HAP-1 (cell line): ENCODE results near the gene AATF.

Experiments
- DNase-seq, 2 experiments: peaks; one replicate each; pipeline ENCODE4 v3.0.0-alpha.2; 2016 to 2020; ENCODE audit warnings: low spot score in 2 of 2
- H3K27me3 ChIP-seq: fragments of 250-450 bp; sonication (Bioruptor Pico); 2 replicates; pipeline ENCODE4 v1.5.1; 2020; ENCODE audit warnings: low read depth, mild to moderate bottlenecking, moderate library complexity
- H3K36me3 ChIP-seq: fragments of 250-450 bp; sonication (Bioruptor Pico); replicated peaks from 2 replicates; pipeline ENCODE4 v1.5.1; 2020; ENCODE audit warnings: mild to moderate bottlenecking
- H3K4me1 ChIP-seq: fragments of 250-450 bp; sonication (Bioruptor Pico); 2 replicates; pipeline ENCODE4 v1.5.1; 2020; ENCODE audit warnings: mild to moderate bottlenecking
- H3K4me3 ChIP-seq: fragments of 250-450 bp; sonication (Bioruptor Pico); 2 replicates; pipeline ENCODE4 v1.5.1; 2020; ENCODE audit warnings: mild to moderate bottlenecking, moderate library complexity
- H3K9me3 ChIP-seq: fragments of 250-450 bp; sonication (Bioruptor Pico); 2 replicates; pipeline ENCODE4 v1.5.1; 2020; ENCODE audit warnings: mild to moderate bottlenecking, moderate library complexity
- in situ Hi-C: fragments of 300-500 bp; cut with MboI; formaldehyde crosslinking; loops from 3 replicates; pipeline ENCODE4 v1.14.3; 2020; ENCODE audit warnings: low sequenced_read_pairs, inconsistent platforms, mixed read lengths

The AATF gene, protein sequence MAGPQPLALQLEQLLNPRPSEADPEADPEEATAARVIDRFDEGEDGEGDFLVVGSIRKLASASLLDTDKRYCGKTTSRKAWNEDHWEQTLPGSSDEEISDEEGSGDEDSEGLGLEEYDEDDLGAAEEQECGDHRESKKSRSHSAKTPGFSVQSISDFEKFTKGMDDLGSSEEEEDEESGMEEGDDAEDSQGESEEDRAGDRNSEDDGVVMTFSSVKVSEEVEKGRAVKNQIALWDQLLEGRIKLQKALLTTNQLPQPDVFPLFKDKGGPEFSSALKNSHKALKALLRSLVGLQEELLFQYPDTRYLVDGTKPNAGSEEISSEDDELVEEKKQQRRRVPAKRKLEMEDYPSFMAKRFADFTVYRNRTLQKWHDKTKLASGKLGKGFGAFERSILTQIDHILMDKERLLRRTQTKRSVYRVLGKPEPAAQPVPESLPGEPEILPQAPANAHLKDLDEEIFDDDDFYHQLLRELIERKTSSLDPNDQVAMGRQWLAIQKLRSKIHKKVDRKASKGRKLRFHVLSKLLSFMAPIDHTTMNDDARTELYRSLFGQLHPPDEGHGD

DNA sequence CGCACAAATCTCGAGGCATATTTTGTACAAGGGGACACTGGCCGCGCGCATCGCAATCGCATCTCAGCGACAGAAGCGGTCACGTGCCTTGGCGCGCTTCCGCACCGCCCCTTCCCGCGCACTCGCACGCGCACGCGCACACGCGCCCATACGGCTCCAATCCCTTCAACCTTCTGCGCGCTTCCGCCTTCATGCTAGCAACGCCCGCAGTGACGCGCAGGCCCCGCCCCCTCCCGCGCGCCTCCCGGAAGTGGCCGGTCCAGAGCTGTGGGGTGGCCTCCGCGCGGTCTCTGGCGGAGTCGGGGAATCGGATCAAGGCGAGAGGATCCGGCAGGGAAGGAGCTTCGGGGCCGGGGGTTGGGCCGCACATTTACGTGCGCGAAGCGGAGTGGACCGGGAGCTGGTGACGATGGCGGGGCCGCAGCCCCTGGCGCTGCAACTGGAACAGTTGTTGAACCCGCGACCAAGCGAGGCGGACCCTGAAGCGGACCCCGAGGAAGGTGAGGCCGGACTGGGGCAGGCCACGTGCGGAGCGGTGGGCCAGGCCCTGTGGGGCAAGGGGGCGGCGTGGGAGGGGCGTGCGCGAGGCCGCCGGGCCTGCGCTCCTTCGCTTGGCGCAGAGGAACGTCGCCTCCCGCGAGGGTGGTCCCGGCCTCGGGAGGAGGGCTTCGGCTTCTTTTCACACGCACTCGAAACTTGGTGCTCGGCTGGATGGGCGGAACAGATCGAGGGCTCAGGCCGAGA is at the start of gene AATF:
Gene AATF, plus strand, starts transcription at position 238 of the 744 bp plus-strand sequence. Its CDS starts 172 bp downstream, at position 410.
- in situ Hi-C loops = no loop called here

DNA sequence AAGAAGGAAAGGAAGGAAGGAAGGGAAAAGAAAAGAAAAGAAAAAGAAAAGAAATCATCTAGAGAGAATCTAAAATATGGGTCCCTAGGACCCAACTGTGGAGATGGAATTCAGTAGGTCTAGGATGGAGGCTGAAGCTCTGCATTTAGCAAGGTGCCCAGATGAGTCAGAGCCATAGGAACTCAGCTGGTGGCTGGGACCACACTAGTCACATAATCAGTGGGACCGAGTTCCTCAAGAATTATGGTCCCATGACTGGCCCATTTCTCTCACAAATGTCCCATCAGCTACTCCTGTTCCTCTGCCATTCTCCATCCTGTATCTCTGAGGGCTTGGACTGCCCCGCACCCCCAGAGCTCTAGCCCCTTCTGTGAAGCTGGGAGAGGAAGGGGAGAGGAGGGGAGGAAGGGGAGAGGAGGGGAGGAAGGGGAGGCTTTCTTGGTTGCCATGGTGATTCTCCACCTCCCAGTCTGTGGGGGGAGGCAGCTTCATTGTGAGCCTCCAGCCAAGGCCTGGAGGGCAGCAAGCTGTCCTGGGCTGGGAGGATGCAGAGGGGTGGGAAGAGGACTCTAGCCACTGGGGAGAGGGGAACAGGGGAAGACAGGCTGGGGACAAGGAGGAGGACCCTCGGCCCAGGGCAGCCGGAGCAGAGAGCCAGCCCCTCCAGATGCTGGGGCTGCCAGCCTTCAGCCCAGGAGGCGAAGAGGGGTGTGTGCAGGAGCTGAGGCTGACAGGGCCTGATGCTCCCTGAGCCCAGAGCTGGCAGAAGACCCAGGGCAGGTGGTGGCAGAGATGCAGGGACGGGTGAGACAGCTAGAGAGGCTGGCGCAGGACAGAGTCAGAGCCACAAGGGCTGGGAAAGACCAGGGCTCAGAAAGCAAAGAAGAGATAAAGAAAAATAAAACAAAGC is 49.2 kb upstream of the AATF start:
- Histone ChIP-seq H3K27me3 (no peaks in the 10 kb centered on the region), H3K4me1 (no peaks in the 10 kb centered on the region), H3K9me3 (no peaks in the 10 kb centered on the region), H3K4me3 (no peak overlapping the region), H3K36me3 (no peaks in the 10 kb centered on the region)
- in situ Hi-C loops = no loop called here
- DNase-seq = no peak

More for the DNA sequence above, at the start of gene AATF:
- H3K36me3 ChIP-seq = peaks cover 33% of the 10 kb centered on the region
- peak within 1 kb of the TSS; percentile 86 for H3K4me3 ChIP-seq
- H3K27me3 ChIP-seq = no peaks in the 10 kb centered on the region
- peaks cover 16% of the 10 kb centered on the region for H3K4me1 ChIP-seq
- peak; percentile 93 to 97 for DNase-seq
- H3K9me3 ChIP-seq = no peaks in the 10 kb centered on the region

DNA sequence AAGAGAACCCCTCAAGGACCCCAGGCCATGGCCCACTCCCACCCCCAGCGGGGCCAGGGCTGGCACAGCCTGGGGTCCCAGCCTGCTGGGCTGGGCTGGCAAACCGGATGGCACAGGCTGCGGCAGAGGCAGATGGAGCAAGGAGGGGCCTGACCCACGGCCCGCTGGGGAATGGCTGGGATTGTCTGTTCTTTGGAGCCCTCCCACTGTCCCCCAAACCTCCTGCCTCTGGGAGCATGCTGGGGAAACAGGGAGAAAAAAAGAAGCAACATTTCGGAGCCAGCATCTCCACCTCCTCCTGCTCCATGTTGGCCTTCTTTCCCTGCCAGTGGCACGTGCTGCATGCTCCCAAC is 48.6 kb upstream of the AATF start:
- H3K27me3 ChIP-seq = no peaks in the 10 kb centered on the region
- in situ Hi-C loops = no loop called here
- DNase-seq = no peak
- no peaks in the 10 kb centered on the region for H3K9me3 ChIP-seq
- no peaks in the 10 kb centered on the region for H3K36me3 ChIP-seq
- H3K4me3 ChIP-seq = no peak overlapping the region
- no peaks in the 10 kb centered on the region for H3K4me1 ChIP-seq

DNA sequence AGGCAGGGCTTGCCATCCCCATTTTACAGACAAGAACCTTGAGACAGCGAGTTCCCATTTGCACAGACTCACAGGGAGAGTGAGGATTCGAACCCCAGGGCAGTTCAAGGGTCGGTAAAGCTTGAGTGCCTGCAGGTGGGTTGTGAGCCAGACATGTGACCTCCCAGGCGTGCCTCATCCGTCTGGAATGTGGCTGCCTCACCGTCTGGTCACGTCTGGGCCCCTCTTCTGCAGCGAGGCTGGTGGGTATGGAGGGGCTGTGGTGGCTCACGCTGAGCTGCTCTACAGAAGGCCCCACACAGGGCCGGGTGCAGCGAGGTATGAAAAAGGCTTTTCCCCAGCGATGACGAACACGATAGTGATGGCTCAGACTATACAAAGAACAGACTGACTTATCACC is 47.2 kb upstream of the AATF start:
- Histone ChIP-seq H3K9me3 (no peaks in the 10 kb centered on the region), H3K27me3 (no peaks in the 10 kb centered on the region), H3K4me1 (no peaks in the 10 kb centered on the region), H3K36me3 (no peaks in the 10 kb centered on the region), H3K4me3 (no peak overlapping the region)
- in situ Hi-C loops = no loop called here
- no peak for DNase-seq

DNA sequence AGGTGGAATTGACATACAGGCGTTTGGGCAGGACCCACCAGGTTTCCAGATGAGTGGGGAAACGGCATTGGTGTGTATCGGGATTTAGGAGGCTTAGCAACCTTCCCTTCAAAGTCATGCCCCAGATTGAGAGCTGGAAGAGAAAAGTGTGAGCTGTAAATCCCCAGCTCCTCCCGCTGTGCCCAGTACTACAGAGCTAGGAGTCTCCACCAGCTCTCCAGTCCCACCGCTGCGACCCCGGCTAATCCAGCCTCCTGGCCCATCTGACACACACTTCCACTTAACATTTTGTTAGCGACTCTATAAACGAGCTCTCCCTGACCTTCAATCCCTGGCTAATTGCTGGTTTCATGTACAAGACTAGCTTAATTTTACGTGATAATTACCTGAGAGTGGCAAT is 41.3 kb upstream of the AATF start:
- peaks cover 3% of the 10 kb centered on the region; the same call in 1 of the 2 replicates for H3K27me3 ChIP-seq
- in situ Hi-C loops = no loop called here
- no peaks in the 10 kb centered on the region for H3K9me3 ChIP-seq
- no peak for DNase-seq
- H3K36me3 ChIP-seq = no peaks in the 10 kb centered on the region
- no peaks in the 10 kb centered on the region for H3K4me1 ChIP-seq
- no peak overlapping the region for H3K4me3 ChIP-seq

DNA sequence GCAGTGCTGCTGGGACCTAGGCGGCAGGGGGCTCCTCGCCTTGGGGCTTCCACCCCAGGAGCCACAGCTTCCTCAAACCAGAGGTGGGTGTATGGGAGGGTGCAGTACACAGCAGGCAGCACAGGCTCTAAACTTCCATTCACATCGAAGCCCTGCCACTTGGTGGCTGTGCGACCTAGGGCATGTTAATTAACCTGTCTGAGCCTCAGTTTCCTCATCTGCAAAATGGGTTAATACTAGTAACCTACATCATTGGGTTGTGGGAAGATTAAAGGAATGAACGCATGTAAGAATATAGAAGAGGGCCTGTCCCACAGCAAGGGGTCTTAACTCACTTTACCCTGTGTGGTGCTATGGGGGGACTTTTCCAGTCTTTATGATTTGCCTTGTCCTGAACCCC is 38.2 kb upstream of the AATF start:
- Histone ChIP-seq H3K9me3 (no peaks in the 10 kb centered on the region), H3K27me3 (peaks cover 3% of the 10 kb centered on the region; the same call in 1 of the 2 replicates), H3K36me3 (no peaks in the 10 kb centered on the region), H3K4me3 (no peak overlapping the region), H3K4me1 (no peaks in the 10 kb centered on the region)
- DNase-seq = no peak
- in situ Hi-C loops = no loop called here

DNA sequence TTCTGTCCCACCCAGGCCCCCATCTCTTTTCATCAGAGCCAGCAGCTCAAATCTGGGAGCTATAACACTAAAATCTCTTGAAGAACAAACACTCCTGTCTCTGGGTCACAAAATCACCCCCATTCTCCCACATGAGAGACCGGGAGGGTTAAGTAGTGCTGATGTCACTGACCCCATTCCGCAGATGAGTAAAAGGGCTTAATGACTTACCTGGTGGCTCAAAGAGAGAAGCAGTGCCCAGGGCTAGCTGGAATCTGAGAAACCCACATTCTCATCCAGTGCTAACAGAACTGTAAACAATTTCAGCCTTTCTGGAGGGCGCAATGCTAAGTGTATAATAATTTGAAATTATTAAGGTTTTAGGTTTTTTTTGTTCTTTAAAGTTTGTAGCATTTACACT is 37.8 kb upstream of the AATF start:
- H3K36me3 ChIP-seq = no peaks in the 10 kb centered on the region

DNA sequence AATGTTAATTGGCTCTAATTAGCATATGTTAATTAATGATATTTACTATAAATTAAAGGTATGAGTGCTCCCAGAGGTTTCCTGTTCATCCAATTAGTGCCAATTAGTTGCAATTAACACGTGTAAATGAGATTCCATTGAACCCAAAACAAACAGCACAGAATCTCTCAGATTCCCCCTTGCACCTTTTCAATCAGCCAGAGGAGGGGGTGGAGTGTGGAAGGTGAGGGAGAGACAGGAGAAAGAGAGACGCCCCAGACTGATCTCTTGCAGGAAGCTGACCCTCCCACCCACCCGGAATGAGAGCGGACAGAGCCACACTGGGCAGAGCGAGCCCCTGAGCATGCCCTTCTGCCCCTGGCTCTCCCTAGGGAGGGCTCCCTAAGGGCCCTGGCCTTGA is 35.6 kb upstream of the AATF start:
- no peaks in the 10 kb centered on the region for H3K9me3 ChIP-seq
- peaks cover 3% of the 10 kb centered on the region; the same call in 1 of the 2 replicates for H3K27me3 ChIP-seq
- no peaks in the 10 kb centered on the region for H3K4me1 ChIP-seq
- H3K4me3 ChIP-seq = no peak overlapping the region
- in situ Hi-C loops = no loop called here
- DNase-seq = no peak
- no peaks in the 10 kb centered on the region for H3K36me3 ChIP-seq

More for the DNA sequence above, 37.8 kb upstream of the AATF start:
- Histone ChIP-seq H3K9me3 (no peaks in the 10 kb centered on the region), H3K4me3 (no peak overlapping the region), H3K27me3 (peaks cover 3% of the 10 kb centered on the region; the same call in 1 of the 2 replicates), H3K4me1 (no peaks in the 10 kb centered on the region)
- no peak for DNase-seq
- in situ Hi-C loops = no loop called here

DNA sequence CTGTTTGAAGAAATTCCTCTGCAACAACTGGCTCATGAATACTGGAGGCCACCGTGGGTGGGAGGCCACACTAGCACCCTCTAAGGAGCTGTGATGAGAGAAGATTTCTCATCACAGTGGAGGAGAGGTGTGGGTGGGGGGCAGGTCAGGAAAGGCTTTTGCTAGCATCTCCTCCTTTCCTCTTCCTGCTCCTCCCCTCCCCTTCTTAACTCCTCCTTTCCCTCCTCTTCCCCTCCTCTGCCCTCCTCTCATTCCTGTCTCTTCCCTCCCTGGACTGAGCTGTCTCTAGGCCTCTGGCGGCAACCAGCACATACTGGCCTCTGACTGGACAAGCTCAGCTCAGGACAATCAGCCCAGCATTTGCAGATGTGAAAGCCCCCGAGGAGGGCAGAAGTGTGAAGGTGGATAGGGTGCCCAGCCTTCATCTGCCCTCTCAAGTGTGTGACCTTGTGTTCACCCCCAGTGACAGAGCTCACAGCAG is 30.5 kb upstream of the AATF start:
- no peak for DNase-seq
- peaks cover 11% of the 10 kb centered on the region for H3K4me1 ChIP-seq
- in situ Hi-C loops = no loop called here

DNA sequence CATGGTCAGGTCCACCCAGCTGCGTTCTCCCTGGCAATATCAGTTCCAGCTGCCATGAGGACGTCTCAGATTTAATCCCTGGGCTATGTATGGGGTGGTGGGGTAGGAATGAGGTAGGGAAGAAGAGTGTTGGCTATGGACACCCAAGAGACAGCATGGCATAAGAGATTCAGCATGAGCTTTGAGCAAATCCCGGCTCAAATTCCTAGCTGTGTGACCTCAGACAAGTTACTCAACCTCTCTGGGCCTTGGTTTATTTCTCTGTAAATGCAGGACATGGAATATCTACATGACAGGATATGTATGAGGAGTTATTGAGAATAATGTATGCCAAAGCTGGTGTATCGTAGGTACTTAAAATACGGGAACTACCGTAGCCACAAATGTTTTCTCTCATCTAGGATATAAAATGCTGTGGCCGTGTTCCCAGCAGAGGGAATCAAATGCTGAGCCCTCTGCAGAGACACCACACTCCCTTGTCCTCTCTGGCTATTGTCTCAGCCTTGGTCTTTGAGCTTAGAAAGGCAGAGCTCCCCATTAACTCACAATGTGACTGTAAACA is 29.3 kb upstream of the AATF start:
- H3K36me3 ChIP-seq = no peaks in the 10 kb centered on the region
- no peak overlapping the region for H3K4me3 ChIP-seq
- DNase-seq = no peak
- in situ Hi-C loops = no loop called here
- no peaks in the 10 kb centered on the region for H3K9me3 ChIP-seq
- peaks cover 11% of the 10 kb centered on the region for H3K4me1 ChIP-seq
- no peaks in the 10 kb centered on the region for H3K27me3 ChIP-seq

More for the DNA sequence above, 30.5 kb upstream of the AATF start:
- Histone ChIP-seq H3K27me3 (no peaks in the 10 kb centered on the region), H3K9me3 (no peaks in the 10 kb centered on the region), H3K36me3 (no peaks in the 10 kb centered on the region), H3K4me3 (no peak overlapping the region)

DNA sequence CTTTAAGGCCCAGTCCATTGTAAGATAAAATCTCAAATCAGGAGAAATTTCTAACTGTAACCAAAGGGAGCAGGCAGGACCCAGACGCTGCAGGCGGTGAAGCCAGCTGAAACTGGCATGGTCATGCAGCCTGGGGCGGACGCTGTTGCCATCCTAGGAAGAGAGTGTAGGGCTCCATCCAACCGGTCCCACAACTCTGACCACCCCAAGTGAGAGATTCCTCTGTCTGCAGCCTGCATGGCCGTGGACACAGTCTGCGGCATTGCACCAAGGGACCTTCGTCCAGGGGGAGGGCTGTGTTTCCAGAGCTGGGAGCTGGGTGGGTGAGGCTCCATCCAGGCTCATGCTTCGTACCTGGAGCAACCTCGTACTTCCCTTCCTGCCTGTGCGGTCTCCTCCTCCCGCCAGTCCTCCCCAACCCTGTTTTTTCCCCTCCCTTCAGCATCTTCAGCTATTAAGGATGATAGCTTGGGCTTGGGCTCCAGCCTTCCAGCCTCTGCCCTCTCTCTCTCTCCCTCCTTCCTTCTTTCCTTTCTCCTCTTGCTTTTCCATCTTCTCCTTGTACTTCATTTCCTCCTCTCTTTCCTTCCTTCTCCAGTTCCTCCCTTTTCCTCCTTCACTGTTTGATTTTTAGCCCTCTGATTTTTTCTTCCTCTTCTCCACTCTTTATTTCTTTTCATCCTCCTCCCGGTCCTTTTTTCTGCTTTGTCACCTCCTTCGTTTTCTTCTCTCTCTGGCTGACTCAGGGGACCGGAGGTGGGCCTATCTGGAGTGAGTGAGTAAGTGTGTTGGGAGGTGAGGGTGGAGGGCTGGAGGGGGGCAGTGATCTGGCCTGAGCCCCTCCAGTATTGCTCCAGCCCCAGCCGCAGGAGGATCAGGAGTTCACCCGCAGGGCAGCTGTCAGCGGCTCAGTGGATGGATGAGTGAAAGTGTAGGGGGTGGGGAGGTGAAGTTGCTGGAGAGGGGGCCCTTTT is 28.4 kb upstream of the AATF start:
- H3K9me3 ChIP-seq = no peaks in the 10 kb centered on the region
- H3K4me3 ChIP-seq = no peak overlapping the region
- no peak for DNase-seq
- peaks cover 11% of the 10 kb centered on the region for H3K4me1 ChIP-seq
- H3K27me3 ChIP-seq = no peaks in the 10 kb centered on the region
- H3K36me3 ChIP-seq = no peaks in the 10 kb centered on the region
- in situ Hi-C loops = no loop called here
